Heart right ventricle (tissue), 16 donors: Measurements from ENCODE around the gene RNH1. TPM values are rescaled to one million over a fixed set of nuclear protein-coding genes. Genes with fewer than 3 reads are reported as not detected.

Source experiments
- ATAC-seq, 8 donors: fragments of 200-7000 bp; cut with Tn5 transposase; one replicate each; pipeline ENCODE4 v1.9.1; 2020; ENCODE audit warnings: mild to moderate bottlenecking in 8 of 8, moderate library complexity in 8 of 8, moderate number of reproducible peaks in 1 of 8
- DNase-seq, 2 donors: peaks; one replicate each; pipeline ENCODE4 v3.0.0-alpha.2; 2020
- H3K27ac ChIP-seq, 10 donors: fragments of 200-600 bp; sonication (generic) in 2 of 10; one replicate each; pipeline versions ENCODE4 v1.5.0 to v1.8.0; 2020 to 2022; ENCODE audit warnings: mild to moderate bottlenecking in 3 of 10
- H3K27me3 ChIP-seq, 7 donors: fragments of 200-600 bp; one replicate each; pipeline ENCODE4 v1.8.0; 2021 to 2022; ENCODE audit warnings: mild to moderate bottlenecking in 2 of 7
- H3K36me3 ChIP-seq, 9 donors: fragments of 200-600 bp; sonication (generic) in 1 of 9; one replicate each; pipeline versions ENCODE4 v1.5.0 to v1.8.0; 2020 to 2022; ENCODE audit warnings: mild to moderate bottlenecking in 2 of 9
- H3K4me1 ChIP-seq, 9 donors: fragments of 200-600 bp; sonication (generic) in 1 of 9; one replicate each; pipeline versions ENCODE4 v1.5.0 to v1.8.0; 2020 to 2022; ENCODE audit warnings: mild to moderate bottlenecking in 4 of 9
- H3K4me3 ChIP-seq, 10 donors: fragments of 200-600 bp; sonication (generic) in 2 of 10; one replicate each; pipeline versions ENCODE4 v1.5.0 to v1.8.0; 2020 to 2022; ENCODE audit warnings: mild to moderate bottlenecking in 7 of 10, moderate library complexity in 2 of 10
- H3K9me3 ChIP-seq, 11 donors: fragments of 200-600 bp in 10 of 11; sonication (generic) in 2 of 11; one replicate each; pipeline versions ENCODE4 v1.5.0 to v1.8.0; 2013 to 2022; ENCODE audit warnings: mild to moderate bottlenecking in 2 of 11, control low read depth in 1 of 11, moderate library complexity in 1 of 11
- CTCF ChIP-seq, 9 donors: fragments of 200-600 bp; sonication (generic) in 2 of 9; IDR thresholded peaks; one replicate each; pipeline versions ENCODE4 v1.5.0 to v1.8.0; 2021 to 2022; ENCODE audit warnings: antibody characterized with exemption in 9 of 9, mild to moderate bottlenecking in 5 of 9, moderate library complexity in 1 of 9
- WGBS, 2 donors: extraction: QIAGEN DNeasy Blood & Tissue Kit; methylation state at CpG; one replicate each; pipeline ENCODE4 v1.1.7; 2013; ENCODE audit warnings: inconsistent platforms in 1 of 2; 5-methylcytosine and 5-hydroxymethylcytosine counted together
- intact Hi-C, 10 donors: fragments of 100-400 bp; cut with DNase I; formaldehyde crosslinking; loops; one replicate each; pipeline versions ENCODE4 v1.11.1 to v1.14.2; 2022
- polyA plus RNA-seq, 2 donors: library from polyadenylated mRNA; stranded (reverse); fragments of 200-250 nt; gene quantifications; one replicate each; pipeline ENCODE4 v1.2.3, GENCODE V29; 2013
- total RNA-seq, 10 donors: library from RNA; stranded (reverse); fragmentation: NEBNext Ultra II Directional in 3 of 10; extraction: Animal tissue kit (Norgen Biotek cat#: 25700) in 3 of 10; gene quantifications; one replicate each; pipeline versions ENCODE4 v1.2.1 to v1.2.4, GENCODE V29; 2021 to 2023
- donor health status: Arrhythmogenic right ventricular cardiomyopathy.
- donor health status: ischemic (EF 13 %, LVEDD 7.1; RV severe dilation, severe dysfunction).
- donor health status: healthy with polysubstance abuse.
- donor health status: DM: no; HTN: yes; CAD: no.
- donor health status: DM: no; HTN: no; CAD: no.
- donor health status: ischemic (EF 25% LVEDD 6.9; RV normal size, moderate dysfunction).
- donor health status: ischemic (EF 25% LVEDD 5.7; RV mildly dilated, moderate dysfunction).
- donor health status: healthy.
- donor health status: DM: yes; HTN: yes; CAD: no.
- donor health status: Ischemic cardiomyopathy.
- donor health status: ischemic (EF 35%, LVEDD 5.7; RV mildly dilated, moderate dysfunction).
- donor health status: nonischemic (EF 11% LVEDD 7.7; RV severe dilation, severe dysfunction).
- donor health status: DM: yes; HTN: yes; CAD: no.
- donor health status: PGD.
- donor health status: ischemic (EF 29% LVEDD 5.4; RV normal size, mild dysfunction).
- donor health status: nonischemic (EF 23%, LVEDD 6.1; RV moderate dilation, normal function).

RNH1 gene
- total and polyA plus RNA-seq, 12 donors = 37.4 to 221 (median 153) TPM

- ATAC-seq (no peak), DNase-seq (no peak)
- WGBS, 2 donors = 91 to 92% methylated on average over 15 of the region's 15 CpGs
- no peak overlapping the region for H3K27ac ChIP-seq
- peaks cover 0 to 9% (median 0%) of the 10 kb centered on the region in 9 donors for H3K4me1 ChIP-seq
- H3K27me3 ChIP-seq = no peaks in the 10 kb centered on the region
- no peak overlapping the region for H3K4me3 ChIP-seq
- intact Hi-C loops = no loop called here
- no peaks in the 10 kb centered on the region for H3K9me3 ChIP-seq
- no peak for TF ChIP-seq CTCF (IDR thresholded peaks at IDR 0.05)
- peaks cover 0 to 78% (median 21%) of the 10 kb centered on the region in 9 donors for H3K36me3 ChIP-seq
Measured at GRCh38 chr11:490930-491260, 16.1 kb downstream of the RNH1 start.

- Histone ChIP-seq H3K4me3 (no peak overlapping the region), H3K4me1 (peaks cover 0 to 4% (median 0%) of the 10 kb centered on the region in 9 donors), H3K9me3 (no peaks in the 10 kb centered on the region), H3K27me3 (no peaks in the 10 kb centered on the region), H3K36me3 (peaks cover 0 to 72% (median 21%) of the 10 kb centered on the region in 9 donors), H3K27ac (no peak overlapping the region)
- ATAC-seq = no peak
- 94 to 95% methylated on average over 38 of the region's 38 CpGs for WGBS, 2 donors
- intact Hi-C loops = no loop called here
- DNase-seq = no peak
- no peak for TF ChIP-seq CTCF (IDR thresholded peaks at IDR 0.05)
Measured at GRCh38 chr11:490186-490929, 16.7 kb downstream of the RNH1 start.

- TF ChIP-seq CTCF (IDR thresholded peaks at IDR 0.05) = no peak
- Histone ChIP-seq H3K9me3 (no peaks in the 10 kb centered on the region), H3K27ac (no peak overlapping the region), H3K36me3 (peaks cover 0 to 66% (median 17%) of the 10 kb centered on the region in 9 donors), H3K27me3 (no peaks in the 10 kb centered on the region), H3K4me1 (no peaks in the 10 kb centered on the region), H3K4me3 (no peak overlapping the region)
- no peak for ATAC-seq
- WGBS, 2 donors = 94 to 95% methylated on average over 37 of the region's 37 CpGs
- DNase-seq = no peak
- intact Hi-C loops = no loop called here
Measured at GRCh38 chr11:489610-490185, 17.3 kb downstream of the RNH1 start.

GRCh38 chr11:488992-489391 lies 18.1 kb downstream of the RNH1 start:
- Histone ChIP-seq H3K27ac (no peak overlapping the region), H3K4me1 (no peaks in the 10 kb centered on the region), H3K4me3 (no peak overlapping the region), H3K9me3 (no peaks in the 10 kb centered on the region), H3K36me3 (peaks cover 0 to 59% (median 11%) of the 10 kb centered on the region in 9 donors), H3K27me3 (no peaks in the 10 kb centered on the region)
- DNase-seq (no peak), ATAC-seq (no peak)
- TF ChIP-seq CTCF (IDR thresholded peaks at IDR 0.05) = no peak
- intact Hi-C loops = no loop called here
- 95% methylated on average over 17 to 19 of the region's 19 CpGs for WGBS, 2 donors
